ENCODE data around the gene LONP2.
"Not testable (repeated sequence)": the region's sequence is repeated elsewhere in the genome, so short reads cannot be mapped to it uniquely, and the experiment has no call there.

The LONP2 gene

GRCh38 chr16:48366165-48367093 is 122.3 kb downstream of the LONP2 start:
- peak in 1 of 2 donors; percentile 13 for DNase-seq (ENCODE audit: low read depth in 2 of 2, low spot score in 1 of 2)

- DNase-seq (ENCODE audit: low read depth in 2 of 2, low spot score in 1 of 2) = no peak
Measured at GRCh38 chr16:48367441-48368049, 123.4 kb downstream of the LONP2 start.

GRCh38 chr16:48369765-48370164 is 125.7 kb downstream of the LONP2 start:
- DNase-seq (ENCODE audit: low read depth in 2 of 2, low spot score in 1 of 2) = no peak

GRCh38 chr16:48370229-48370628 is 126.1 kb downstream of the LONP2 start:
- no peak for DNase-seq (ENCODE audit: low read depth in 2 of 2, low spot score in 1 of 2)

GRCh38 chr16:48370668-48371392 is 126.7 kb downstream of the LONP2 start:
- not testable (repeated sequence) for DNase-seq (ENCODE audit: low read depth in 2 of 2, low spot score in 1 of 2)

GRCh38 chr16:48371393-48371780 is 127.3 kb downstream of the LONP2 start:
- DNase-seq (ENCODE audit: low read depth in 2 of 2, low spot score in 1 of 2) = no peak

GRCh38 chr16:48372744-48373143 is 128.6 kb downstream of the LONP2 start:
- DNase-seq (ENCODE audit: low read depth in 2 of 2, low spot score in 1 of 2) = no peak

- no peak for DNase-seq (ENCODE audit: low read depth in 2 of 2, low spot score in 1 of 2)
Measured at GRCh38 chr16:48373258-48374029, 129.3 kb downstream of the LONP2 start.

- no peak for DNase-seq (ENCODE audit: low read depth in 2 of 2, low spot score in 1 of 2)
Measured at GRCh38 chr16:48374255-48374654, 130.2 kb downstream of the LONP2 start.

- not testable (repeated sequence) for DNase-seq (ENCODE audit: low read depth in 2 of 2, low spot score in 1 of 2)
Measured at GRCh38 chr16:48377301-48377700, 133.2 kb downstream of the LONP2 start.

- no peak for DNase-seq (ENCODE audit: low read depth in 2 of 2, low spot score in 1 of 2)
Measured at GRCh38 chr16:48378276-48378675, 134.2 kb downstream of the LONP2 start.

GRCh38 chr16:48378836-48379235 is 134.7 kb downstream of the LONP2 start:
- DNase-seq (ENCODE audit: low read depth in 2 of 2, low spot score in 1 of 2) = no peak

GRCh38 chr16:48381201-48381600 is 137.1 kb downstream of the LONP2 start:
- DNase-seq (ENCODE audit: low read depth in 2 of 2, low spot score in 1 of 2) = no peak

- DNase-seq (ENCODE audit: low read depth in 2 of 2, low spot score in 1 of 2) = no peak
Measured at GRCh38 chr16:48382131-48382530, 138.0 kb downstream of the LONP2 start.

- no peak for DNase-seq (ENCODE audit: low read depth in 2 of 2, low spot score in 1 of 2)
Measured at GRCh38 chr16:48383009-48383876, 139.1 kb downstream of the LONP2 start.

- DNase-seq (ENCODE audit: low read depth in 2 of 2, low spot score in 1 of 2) = no peak
Measured at GRCh38 chr16:48383877-48384519, 139.9 kb downstream of the LONP2 start.

GRCh38 chr16:48384520-48385252 is 140.6 kb downstream of the LONP2 start:
- peak in 1 of 2 donors; percentile 13 for DNase-seq (ENCODE audit: low read depth in 2 of 2, low spot score in 1 of 2)

GRCh38 chr16:48385253-48386150 is 141.4 kb downstream of the LONP2 start, which contains the start of gene SIAH1:
TSS of gene SIAH1 (minus strand) at chr16:48385413. CDS start at chr16:48362428, 22,985 bp downstream.
- peak; percentile 67 to 73 for DNase-seq (ENCODE audit: low read depth in 2 of 2, low spot score in 1 of 2)
